ENCODE data around the gene ZNF292. TPM values are rescaled to one million over a fixed set of nuclear protein-coding genes. Genes with fewer than 3 reads are reported as not detected.
A peak's percentile ranks its signal among the peaks of the same experiment; 100 is the strongest.
"Not testable (repeated sequence)": the region's sequence is repeated elsewhere in the genome, so short reads cannot be mapped to it uniquely, and the experiment has no call there.

ZNF292 gene
- polyA plus RNA-seq (ENCODE audit: insufficient read length in 12 of 12): 10 to 100 TPM in 11 of 12 donors, not detected in 1; 18.0 to 58.3 (median 24.2) TPM
- long read RNA-seq, donor 1, full-length matches to known transcripts: 1 of 1 reads
- long read RNA-seq, donor 1, partial matches to known transcripts: 0 of 1 reads
- long read RNA-seq, donor 1, other reads (novel, unspliced or antisense): 0 of 1 reads
- long read RNA-seq, donor 2, full-length matches to known transcripts: 5 of 5 reads
- long read RNA-seq, donor 2, partial matches to known transcripts: 0 of 5 reads
- long read RNA-seq, donor 2, other reads (novel, unspliced or antisense): 0 of 5 reads
- long read RNA-seq, donor 3, full-length matches to known transcripts: 2 of 2 reads
- long read RNA-seq, donor 3, partial matches to known transcripts: 0 of 2 reads
- long read RNA-seq, donor 3, other reads (novel, unspliced or antisense): 0 of 2 reads
- long read RNA-seq, donor 4, full-length matches to known transcripts: 6 of 6 reads
- long read RNA-seq, donor 4, partial matches to known transcripts: 0 of 6 reads
- long read RNA-seq, donor 4, other reads (novel, unspliced or antisense): 0 of 6 reads
- long read RNA-seq, donor 5, full-length matches to known transcripts: 2 of 2 reads
- long read RNA-seq, donor 5, partial matches to known transcripts: 0 of 2 reads
- long read RNA-seq, donor 5, other reads (novel, unspliced or antisense): 0 of 2 reads
- long read RNA-seq, donor 6, full-length matches to known transcripts: 1 of 1 reads
- long read RNA-seq, donor 6, partial matches to known transcripts: 0 of 1 reads
- long read RNA-seq, donor 6, other reads (novel, unspliced or antisense): 0 of 1 reads
- long read RNA-seq, donor 7, full-length matches to known transcripts: 4 of 4 reads
- long read RNA-seq, donor 7, partial matches to known transcripts: 0 of 4 reads
- long read RNA-seq, donor 7, other reads (novel, unspliced or antisense): 0 of 4 reads
- long read RNA-seq, donor 8, full-length matches to known transcripts: 5 of 10 reads
- long read RNA-seq, donor 8, partial matches to known transcripts: 5 of 10 reads
- long read RNA-seq, donor 8, other reads (novel, unspliced or antisense): 0 of 10 reads
- long read RNA-seq, donor 9, full-length matches to known transcripts: 2 of 2 reads
- long read RNA-seq, donor 9, partial matches to known transcripts: 0 of 2 reads
- long read RNA-seq, donor 9, other reads (novel, unspliced or antisense): 0 of 2 reads
- long read RNA-seq, donor 10, full-length matches to known transcripts: 6 of 21 reads
- long read RNA-seq, donor 10, partial matches to known transcripts: 15 of 21 reads
- long read RNA-seq, donor 10, other reads (novel, unspliced or antisense): 0 of 21 reads
- long read RNA-seq, donor 11, full-length matches to known transcripts: 3 of 3 reads
- long read RNA-seq, donor 11, partial matches to known transcripts: 0 of 3 reads
- long read RNA-seq, donor 11, other reads (novel, unspliced or antisense): 0 of 3 reads

GRCh38 chr6:87154993-87155841 lies at the start of gene ZNF292:
Gene ZNF292, plus strand, starts transcription at chr6:87155565. Its CDS starts 27 bp downstream, at chr6:87155592.
- DNase-seq: peak; percentile 95

GRCh38 chr6:87105823-87106222 lies 49.5 kb upstream of the ZNF292 start:
- DNase-seq: no peak

GRCh38 chr6:87110636-87111035 lies 44.7 kb upstream of the ZNF292 start:
- DNase-seq: no peak

GRCh38 chr6:87115402-87116135 lies 39.8 kb upstream of the ZNF292 start:
- no peak for DNase-seq

DNA sequence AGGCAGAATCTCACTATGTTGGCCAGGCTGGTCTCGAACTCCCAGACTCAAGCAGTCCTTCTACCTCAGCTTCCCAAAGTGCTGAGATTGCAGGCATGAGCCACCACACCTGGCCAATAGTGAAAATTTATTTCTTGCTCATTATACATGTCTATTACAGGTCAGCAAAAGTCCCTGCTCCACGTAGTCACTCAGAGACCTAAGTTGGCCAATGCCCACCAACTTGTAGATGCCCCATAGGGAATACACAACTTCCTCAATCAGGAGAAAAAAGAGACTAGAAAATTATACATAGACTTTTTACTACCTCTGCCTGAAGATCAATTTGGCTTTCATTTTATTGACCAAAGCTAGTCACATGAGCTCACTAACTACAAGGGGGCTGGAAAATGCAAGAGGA lies 38.4 kb upstream of the ZNF292 start:
- no peak for DNase-seq

DNA sequence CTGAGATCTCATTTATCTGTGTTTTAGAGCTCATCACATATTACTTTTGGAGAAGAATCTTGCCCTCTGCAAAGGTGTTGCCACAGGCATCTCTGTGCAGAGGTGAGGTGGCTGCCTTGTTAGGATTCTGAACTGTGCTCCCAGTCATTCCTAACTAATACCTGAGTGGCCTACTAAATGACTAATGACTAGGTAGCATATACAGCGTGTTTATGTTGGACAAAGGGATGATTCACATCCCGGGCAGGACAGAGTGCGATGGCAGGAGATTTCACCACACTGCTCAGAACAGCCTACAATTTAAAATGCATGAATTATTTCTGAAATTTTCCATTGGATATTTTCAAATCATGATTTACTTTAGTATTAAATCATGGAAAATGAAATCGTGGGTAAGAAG lies 37.3 kb upstream of the ZNF292 start:
- DNase-seq: no peak

GRCh38 chr6:87122477-87122876 lies 32.9 kb upstream of the ZNF292 start:
- no peak for DNase-seq

- no peak for DNase-seq
Observed at GRCh38 chr6:87124074-87124473, 31.3 kb upstream of the ZNF292 start.

DNA sequence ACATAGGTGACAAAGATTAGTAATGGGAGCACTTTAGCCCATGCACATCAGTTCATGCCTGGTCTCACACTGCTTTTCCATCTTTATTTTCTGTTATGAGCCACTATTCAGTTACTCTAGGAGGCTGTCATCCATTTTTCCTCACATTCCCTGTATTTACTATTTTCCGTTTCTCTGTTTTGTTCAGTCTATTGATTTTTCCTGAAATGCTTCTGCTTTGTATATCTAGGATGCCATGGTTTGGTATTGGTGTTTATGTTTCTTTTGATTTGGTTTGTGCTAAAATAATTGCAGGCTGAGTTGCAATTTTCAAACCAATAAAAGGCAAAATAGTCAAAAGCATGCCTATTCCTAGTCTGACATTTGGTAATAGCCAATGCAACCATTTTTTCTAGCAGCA lies 28.9 kb upstream of the ZNF292 start:
- no peak for DNase-seq

DNA sequence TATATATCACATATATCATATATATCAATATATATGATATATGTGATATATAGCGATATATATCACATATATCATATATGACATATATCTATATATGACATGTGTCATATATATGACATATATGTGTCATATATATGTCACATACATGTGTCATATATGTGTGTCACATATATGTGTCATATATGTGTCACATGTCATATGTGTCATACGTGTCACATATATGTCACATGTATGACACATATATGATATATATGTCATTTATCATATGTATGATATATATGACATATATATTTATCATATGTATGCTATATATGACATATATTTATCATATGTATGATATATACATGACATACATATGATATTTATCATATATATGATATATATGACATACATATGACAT lies 27.6 kb upstream of the ZNF292 start:
- DNase-seq: no peak

DNA sequence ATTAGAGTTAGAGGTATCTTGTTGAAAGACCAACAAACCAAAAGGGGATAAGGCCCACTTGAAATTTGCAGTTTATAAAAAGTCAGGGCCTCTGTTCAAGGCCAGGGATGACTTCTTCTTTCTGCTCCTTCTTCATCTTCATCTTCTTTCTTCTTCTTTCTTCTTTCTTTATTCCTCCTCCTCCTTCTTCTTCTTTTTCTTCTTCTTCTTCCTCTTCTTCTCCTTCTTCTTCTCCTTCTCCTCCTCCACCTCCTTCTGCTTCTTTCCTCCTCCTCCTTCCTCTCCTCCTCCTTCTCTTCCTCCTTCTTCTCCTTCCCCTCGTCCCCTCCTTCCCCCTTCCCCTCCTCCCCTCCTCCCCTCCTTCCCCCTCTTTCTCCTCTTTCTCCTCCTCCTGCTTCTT lies 18.4 kb upstream of the ZNF292 start:
- DNase-seq: no peak

- peak; percentile 14 for DNase-seq
Observed at GRCh38 chr6:87139236-87139635, 16.1 kb upstream of the ZNF292 start.

- DNase-seq: not testable (repeated sequence)
Observed at GRCh38 chr6:87139927-87140326, 15.4 kb upstream of the ZNF292 start.

GRCh38 chr6:87146363-87146762 lies 9.0 kb upstream of the ZNF292 start:
- DNase-seq: no peak

DNA sequence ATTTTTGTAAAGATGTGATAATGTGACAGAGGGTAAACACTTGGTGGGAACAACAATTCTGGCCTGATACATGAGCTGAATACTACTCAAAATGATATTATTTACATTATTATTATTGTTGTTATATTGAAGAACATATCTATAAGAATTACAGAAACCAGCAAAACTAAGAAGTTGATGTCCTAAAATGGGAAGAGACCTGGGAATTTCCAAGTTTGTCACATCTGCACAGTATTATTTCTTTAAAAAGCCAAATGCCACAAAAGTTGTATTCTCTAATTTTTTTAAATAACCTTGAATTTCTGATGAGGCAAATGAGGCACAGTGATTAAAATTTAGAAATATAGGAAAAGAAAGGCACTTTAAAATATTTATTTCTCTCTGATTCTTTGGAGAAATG lies 5.0 kb upstream of the ZNF292 start:
- DNase-seq: no peak

- DNase-seq: no peak
Observed at GRCh38 chr6:87151471-87151780, 3.9 kb upstream of the ZNF292 start.

DNA sequence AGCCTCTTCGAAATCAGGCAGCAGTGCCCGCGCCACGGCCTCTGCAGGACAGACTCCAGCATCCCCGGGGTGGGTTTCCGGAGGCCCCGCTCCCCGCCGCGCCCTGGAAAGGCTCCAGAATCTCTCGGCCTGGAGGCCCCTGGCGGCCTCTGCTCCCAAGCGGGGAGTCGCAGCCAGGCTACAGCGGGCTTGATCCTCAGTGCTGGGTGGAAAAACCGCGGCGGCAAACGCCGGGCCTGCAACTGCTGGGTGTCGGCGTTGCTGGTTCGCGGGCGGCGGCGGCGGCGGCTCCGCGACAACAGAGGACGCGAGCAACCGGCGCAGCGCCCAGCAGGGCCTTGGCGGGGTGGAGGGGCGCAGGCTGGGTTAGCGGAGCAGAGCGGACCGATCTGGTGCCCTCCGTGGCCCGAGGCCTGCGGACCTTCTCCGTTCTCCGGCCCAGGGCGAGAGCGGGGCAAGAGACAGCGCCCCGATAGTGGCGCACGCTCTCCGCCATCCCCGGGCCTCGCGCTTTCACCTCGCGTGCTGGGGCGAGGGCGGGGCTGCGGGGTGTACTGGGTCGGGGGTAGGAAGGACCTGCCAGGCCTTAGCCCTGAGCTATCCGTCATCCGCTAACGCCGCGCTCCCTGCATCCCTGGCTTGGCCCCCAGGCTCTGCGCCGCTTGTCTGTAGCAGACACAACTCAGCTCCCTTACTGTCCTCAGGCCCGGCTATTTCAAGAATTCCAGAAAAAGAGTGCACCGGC lies 3.4 kb upstream of the ZNF292 start:
- DNase-seq: peak; percentile 71

- DNase-seq: no peak
Observed at GRCh38 chr6:87152526-87152955, 2.8 kb upstream of the ZNF292 start.

DNA sequence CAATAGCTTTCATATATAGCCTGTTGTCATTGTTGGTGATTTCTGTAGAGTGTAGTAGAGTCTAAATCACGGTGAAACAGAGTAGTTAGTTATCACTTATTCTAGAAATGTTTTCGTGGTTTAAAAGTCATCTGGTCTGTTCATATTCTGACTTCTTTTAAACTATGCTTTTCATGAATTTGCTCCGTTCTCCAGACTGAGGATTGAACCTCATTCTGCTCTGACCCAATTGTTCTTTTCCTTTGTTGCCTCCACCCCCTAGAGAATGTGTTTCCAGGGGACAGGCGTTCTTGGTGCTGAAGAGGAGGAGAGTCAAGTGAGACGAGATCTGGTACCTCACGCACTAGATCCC lies 748 bp upstream of the ZNF292 start:
- DNase-seq: no peak

Data from muscle of arm (tissue), 14 donors.